Activated naive CD8-positive, alpha-beta T cell treated with anti-CD3 and anti-CD28 coated beads, Interleukin-2, amount 10 ng/mL, durations not matched to agents 7 days and 5 days (primary cell): ENCODE data around the gene ANG. TPM values are rescaled to one million over a fixed set of nuclear protein-coding genes. Genes with fewer than 3 reads are reported as not detected.

Experiments used
- total RNA-seq, 2 experiments: library from RNA; stranded (reverse); gene quantifications; one replicate each; pipeline ENCODE4 v1.2.3, GENCODE V29; 2021

Gene ANG
- total RNA-seq, 2 experiments from 2014 or later: 1.0 to 1.5 TPM

Other genes starting within 250 kb of the ANG start
- gene OSGEP, start 234.0 kb upstream of the ANG start, total RNA-seq: 10 to 100 TPM; 63.5 to 65.3 TPM
- gene APEX1, start 233.5 kb upstream of the ANG start, total RNA-seq: 100 to 1,000 TPM; 118 to 123 TPM
- 10 to 100 TPM; 42.4 to 45.8 TPM for gene PIP4P1, start 227.3 kb upstream of the ANG start, total RNA-seq
- gene PNP, start 219.4 kb upstream of the ANG start, total RNA-seq: 100 to 1,000 TPM; 135 to 141 TPM
- 1 to 10 TPM in 1 of 2 experiments, under 1 TPM in 1; 0.44 to 1.2 TPM for gene RNASE10, start 183.2 kb upstream of the ANG start, total RNA-seq
- not detected for gene RNASE9, start 127.7 kb upstream of the ANG start, total RNA-seq
- gene RNASE11, start 100.8 kb upstream of the ANG start, total RNA-seq: not detected
- gene RNASE12, start 97.4 kb upstream of the ANG start, total RNA-seq: not detected
- gene OR6S1, start 47.1 kb upstream of the ANG start, total RNA-seq: not detected
- 1 to 10 TPM in 1 of 2 experiments, under 1 TPM in 1; 0.62 to 1.0 TPM for gene RNASE4, start 4.2 kb upstream of the ANG start, total RNA-seq
- not detected for gene EDDM3A, start 57.1 kb downstream of the ANG start, total RNA-seq
- not detected for gene EDDM3B, start 79.6 kb downstream of the ANG start, total RNA-seq
- gene RNASE6, start 92.5 kb downstream of the ANG start, total RNA-seq: 1 to 10 TPM in 1 of 2 experiments, under 1 TPM in 1; 0.96 to 1.4 TPM
- gene RNASE1, start 114.1 kb downstream of the ANG start, total RNA-seq: 1 to 10 TPM; 2.8 to 4.5 TPM
- gene RNASE3, start 202.6 kb downstream of the ANG start, total RNA-seq: not detected